GM18520 (cell line): ENCODE measurements around the gene TBX20.
"Not testable (repeated sequence)": the region's sequence is repeated elsewhere in the genome, so short reads cannot be mapped to it uniquely, and the experiment has no call there.

Source experiments
- ATAC-seq: cut with Tn5 transposase; IDR thresholded peaks from one replicate; pipeline ENCODE4 v1.9.1; 2021; ENCODE audit not compliant: unreplicated experiment

TBX20 gene

DNA sequence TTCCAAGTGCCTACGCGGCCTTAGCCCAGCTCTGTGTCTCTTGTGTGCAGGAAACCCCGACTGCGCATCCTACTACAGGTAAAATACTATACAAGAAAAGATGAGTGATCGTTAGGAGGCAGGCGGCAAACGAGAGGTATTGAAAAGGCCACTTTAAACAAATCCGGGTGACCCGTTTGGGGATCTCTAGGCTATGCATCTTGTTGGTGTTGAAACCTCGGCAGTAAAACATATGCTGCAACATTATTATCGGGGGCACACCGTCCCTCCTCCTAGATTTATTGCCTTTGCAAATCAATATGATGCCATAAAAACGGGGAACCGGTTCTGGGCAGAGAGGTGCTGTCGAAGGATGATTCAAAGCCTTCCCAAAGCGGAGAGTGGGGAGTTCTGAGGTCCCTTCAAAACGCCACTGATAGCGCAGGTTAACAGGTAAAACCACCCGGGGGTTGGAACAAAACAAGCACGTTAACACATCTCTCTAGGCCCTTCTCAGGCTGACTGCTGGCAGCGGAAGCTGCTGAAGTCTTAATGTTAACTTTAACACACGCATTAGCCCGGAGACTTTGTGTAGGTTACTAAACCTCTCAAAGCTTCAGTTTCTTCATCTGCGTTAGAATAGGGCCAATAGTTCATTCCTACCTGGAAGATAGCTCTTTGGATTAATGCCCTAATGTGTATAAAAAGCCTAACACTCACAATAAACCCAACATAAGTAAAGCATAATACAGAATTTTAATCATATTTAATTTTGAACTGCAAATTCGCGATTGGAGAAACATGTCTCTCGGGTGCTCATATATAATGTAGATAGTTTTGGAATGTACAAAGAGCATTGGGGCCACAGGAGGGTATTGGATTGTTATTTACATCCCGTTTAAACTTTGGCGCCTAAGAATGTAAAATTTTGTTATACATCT lies 2.6 kb upstream of the TBX20 start:
- no peak for ATAC-seq

DNA sequence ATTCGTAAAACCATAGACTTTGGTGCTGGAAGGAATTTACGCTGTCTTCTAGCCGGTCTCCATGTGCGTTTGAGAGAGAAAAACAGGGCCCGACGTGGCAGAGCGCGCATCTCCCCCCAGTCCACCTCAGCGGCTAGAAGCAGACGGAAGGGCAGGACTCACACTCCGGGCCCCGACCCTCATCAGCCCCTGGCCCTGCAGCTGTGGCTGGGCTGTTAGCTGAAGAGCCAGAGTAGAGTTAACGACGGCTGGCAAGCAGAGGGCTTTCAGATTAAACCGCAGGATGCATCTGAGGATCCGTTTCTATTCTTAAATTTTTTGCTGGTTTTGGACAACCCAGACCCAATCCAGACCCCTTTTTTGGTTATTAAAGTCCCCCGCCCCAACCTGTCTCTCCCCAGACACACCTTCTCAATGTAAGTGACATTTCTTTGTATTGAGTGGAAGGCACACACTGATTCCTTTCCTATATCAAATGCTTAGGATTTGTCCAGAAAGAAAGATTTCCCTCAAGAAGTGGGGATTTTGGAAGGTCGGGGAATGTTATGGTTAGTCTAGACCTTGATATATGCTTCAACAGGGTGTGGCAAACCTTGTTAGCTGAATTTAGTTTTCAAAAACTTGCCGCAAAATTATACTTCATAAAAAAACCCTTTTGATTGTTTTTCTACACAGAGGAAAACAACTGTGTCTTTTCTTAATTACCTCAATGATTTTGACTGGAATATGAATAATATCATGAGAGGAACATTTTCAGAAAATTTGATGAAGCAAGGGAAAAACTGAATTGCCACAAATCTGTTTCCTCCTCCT lies 1.7 kb upstream of the TBX20 start:
- no peak for ATAC-seq

DNA sequence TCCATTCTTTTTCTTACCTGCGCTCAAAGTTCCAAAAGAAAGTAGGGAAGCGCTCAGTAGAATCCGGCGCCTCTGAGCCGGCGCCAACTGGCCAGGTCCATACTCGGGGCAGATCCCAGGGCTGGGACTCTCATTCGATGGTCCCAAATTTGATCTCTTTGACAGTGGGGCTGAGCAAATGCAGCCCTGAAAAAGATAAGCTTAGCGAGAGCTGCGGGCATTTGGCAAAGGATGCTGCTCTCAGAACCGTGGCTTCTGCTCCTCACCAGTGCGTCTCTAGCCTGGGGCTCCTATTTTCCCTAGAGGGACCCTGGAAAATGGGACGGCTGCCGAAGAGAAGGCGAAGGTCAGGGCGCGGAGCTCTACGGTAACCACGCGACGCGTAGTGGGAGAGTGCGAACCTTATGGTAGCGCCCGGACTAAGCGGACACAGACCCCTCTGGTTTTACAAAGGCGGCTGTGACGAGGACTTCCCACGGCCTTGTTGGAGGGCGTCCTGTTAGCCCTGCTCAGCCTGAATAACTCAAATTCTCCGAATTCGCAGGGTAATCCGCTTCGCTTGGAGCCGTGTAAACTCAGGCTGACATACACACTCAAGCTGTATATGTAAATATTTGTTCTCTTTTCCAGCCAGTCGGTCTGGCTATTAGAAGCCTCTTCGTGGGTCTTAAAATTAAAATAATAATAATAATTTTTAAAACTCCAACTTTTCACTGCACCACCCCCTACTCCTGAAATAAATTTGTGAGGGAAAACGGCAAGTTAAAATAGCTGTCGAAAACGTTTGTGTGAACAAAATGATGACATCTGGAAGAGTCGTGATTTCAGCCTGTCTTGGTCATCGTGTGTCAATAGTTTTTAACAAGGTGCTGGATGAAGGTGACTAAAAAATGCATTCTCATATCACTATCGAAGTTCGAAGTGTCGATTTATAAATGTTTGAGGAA lies 869 bp upstream of the TBX20 start:
- no peak for ATAC-seq

DNA sequence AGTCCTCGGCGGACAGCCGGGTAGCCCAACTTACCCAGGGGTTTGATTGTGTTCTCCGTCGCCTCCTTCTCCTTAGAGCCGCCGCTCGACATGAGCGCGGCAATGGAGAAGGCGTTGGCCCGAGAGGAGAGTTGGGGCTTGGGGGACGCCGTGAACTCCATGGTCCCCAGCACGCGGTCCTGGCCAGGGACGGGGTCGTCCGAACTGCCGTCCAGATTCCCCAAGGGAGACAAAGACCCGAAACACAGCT lies 515 bp downstream of the TBX20 start:
- no peak for ATAC-seq

DNA sequence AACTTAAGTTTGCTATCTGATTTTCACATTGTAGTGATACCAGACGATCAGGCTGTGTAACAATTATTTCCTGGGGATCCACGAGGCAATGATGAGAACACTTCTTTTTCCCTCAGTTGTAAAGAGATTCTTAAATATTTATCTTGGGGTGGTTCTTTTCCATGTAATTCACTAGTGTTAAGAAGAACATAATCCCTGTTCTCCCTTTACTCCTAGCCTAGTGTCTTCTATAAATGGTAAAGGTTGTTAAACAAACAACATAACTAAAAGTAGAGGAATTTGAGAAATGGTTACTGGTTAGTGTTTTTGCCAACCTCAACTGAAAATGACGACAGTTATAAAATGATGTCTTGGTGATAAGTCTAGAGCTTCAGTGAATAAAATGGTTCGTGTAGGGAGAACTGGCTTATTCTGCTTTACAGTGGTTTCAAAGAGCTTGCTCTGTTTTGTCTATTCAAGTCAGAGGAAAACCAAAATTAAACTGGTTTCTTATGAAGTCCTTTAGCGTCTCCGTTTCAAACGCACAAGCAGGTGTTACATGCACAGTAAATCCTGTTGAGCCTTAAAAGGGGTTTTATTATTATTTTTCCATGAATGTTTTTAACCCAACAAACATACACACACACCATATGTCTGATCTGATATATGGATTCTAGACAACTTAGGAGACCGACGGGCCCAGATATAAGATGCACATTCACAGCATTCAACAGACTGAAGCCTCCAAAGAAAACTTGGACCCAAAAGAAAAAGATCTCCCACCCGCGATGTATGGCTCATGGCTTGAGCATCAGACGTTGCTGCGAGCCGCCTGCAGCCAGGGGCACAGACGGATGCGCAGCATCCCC lies 1.1 kb downstream of the TBX20 start:
- no peak for ATAC-seq

DNA sequence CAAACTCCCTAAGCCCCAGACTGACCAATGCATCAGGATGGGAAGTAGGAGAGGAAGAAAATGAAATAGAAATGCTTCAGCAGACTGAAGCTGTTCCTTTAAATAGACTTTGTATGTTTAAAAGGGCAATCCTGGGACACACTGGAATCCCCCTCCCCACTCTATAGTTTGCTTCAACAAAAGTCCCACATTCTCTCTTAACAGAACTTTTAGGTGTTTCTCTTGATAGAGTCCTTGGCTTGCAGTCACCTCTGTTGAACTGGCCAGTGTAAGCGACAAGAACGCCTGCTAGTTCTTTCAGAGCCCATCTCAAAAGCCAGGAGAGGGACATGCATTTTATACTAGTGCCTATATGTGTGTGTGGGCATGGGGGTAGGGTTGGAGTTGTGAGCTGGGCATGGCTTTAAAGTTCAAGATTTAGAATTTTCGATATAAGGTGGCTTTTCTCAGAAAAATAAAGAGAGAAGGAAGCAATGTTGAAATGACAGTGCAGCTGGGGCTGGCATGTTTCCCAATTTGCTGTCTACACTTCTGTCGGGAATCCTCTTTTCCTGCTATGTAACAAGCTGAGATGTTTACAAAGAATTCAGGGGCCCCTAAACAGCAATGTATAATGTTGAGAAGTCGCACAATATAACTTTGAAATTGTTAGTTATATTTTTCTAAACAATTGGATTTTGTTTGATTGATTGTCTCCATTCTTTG lies 2.1 kb downstream of the TBX20 start:
- no peak for ATAC-seq

DNA sequence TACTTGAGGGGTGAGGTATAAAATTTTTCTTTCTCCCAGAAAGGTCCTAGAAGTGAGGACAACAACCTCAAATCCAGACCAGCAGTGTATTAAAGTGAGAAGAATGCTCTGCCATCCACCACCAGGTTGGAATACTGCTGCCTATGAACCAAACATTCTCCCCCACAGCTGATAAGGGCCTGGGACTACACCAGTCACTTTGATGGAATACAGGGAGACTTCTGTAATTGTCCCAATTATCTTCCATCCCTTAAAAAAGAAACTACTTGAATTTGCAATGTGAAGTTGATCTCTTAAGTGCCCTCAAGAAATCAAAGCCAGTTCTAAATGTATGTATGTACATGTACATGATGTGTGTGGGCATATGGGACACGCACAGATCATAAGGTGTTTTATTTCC lies 3.0 kb downstream of the TBX20 start:
- ATAC-seq: no peak

DNA sequence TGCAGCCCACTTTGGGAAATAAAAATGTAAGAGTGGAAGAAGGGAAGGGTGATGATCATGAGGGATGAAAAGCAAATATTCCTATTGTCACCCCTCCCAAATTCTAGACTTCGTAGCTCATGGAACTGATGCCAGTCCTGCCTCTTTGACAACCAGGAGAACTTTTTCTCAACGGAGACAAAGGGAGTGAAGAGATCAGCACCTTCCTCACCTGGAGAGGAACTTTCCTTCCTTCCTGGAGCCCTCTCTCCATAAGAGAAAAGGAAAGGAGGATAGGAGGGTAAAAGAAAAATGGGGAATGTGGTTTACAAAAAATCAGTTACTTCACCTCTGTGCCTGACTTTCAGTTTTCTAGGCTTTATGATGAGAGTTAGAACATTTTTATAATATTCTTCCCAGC lies 3.4 kb downstream of the TBX20 start:
- ATAC-seq: no peak

DNA sequence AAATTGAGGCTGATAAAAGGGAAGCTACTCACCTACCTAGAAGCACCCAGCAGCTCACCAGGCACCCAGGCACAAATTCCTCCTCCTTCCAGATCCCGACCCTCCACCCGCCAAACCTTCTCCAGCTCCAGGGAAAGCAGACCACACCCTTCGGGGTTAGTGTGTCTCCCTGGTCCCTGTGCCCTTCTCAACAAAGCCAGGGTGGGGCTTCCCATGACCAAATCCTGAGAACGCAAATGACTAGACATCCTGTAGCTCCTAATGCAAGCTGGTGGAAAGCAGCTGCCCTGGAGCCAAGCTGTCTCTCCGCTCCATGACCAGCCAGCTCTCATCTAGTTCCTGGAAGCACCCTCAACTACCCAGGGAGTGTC lies 4.4 kb downstream of the TBX20 start:
- no peak for ATAC-seq

DNA sequence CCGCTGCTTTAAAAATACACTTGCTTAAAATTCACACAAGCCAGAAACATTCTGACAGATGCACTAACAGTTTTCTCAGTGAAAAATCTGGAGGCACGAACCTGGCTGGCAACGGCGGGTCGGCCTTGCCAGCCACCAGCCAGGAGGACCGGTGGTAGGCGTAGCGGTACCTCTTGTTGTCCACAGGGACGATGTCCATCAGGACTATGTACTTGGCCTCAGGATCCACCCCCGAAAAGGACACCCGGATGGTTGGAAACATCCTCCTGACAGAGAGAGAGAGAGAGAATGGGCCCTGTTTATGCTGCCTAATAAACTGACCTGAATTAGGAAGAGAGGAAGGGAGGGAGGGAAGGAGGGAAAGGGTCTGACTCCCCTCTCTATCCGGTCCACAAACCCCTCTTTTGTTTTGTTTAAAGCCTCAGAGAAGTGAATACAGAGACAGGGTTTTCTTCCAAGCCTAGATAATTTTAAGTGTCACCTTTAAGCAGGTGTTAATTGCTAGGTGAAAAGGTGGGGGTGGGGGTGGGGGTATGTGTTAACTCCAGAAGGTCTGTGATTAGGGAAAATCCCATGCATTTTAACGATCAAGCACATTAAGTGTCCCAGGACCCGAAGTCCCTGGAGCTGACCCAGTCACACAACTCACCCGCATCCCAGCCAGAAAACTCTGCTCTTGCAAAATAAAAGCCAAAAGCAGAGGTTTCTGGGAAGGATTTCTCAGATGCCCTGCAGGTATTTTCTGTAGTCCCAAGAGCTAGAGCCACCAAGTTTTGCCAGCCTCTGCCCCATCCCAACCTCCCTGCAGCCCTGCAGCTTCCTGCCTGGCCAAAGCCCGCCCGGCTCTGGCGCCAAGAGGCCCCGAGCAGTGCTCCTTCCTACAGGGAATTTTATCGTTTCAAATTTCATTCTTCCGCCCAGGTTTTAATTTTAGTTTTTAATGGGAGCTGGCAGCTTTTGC lies 5.0 kb downstream of the TBX20 start:
- ATAC-seq: no peak

DNA sequence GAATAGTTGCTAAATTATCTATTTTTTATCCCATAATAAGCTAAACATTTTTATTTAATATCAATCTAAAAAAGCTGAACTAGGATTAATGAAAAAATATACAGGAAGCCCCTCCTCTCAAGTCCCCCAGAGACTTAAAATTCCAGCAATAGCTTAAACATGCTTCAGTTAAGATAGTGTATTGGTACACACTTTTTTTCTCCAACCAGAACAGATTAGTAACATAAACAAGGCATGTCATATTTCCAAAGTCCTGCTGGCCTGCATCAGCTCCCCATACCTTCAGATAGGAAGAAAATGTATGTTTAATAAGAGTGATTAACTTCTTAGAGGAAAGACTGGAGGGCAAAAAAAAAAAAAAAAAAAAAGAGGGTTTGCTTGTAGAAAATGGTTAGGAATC lies 7.1 kb downstream of the TBX20 start:
- no peak for ATAC-seq

DNA sequence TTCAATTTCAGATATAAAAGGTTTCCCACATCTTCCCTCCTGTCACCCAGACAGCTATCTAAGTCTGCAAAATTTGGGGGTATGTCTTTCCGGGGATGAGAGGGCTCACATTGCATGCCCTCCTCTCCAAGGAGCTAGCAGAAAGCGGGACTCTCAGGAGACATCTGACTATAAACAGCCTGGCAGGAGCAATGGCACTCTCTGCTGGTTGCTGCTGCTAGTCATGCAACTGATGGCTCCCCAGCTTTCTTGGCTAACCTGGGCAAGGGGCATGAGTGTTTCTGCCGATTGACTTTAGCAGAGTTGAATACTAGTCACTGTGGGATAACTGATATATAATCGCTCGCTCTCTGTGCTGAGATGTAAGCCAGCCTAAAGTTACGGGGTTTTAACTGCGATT lies 12.0 kb downstream of the TBX20 start:
- no peak for ATAC-seq

DNA sequence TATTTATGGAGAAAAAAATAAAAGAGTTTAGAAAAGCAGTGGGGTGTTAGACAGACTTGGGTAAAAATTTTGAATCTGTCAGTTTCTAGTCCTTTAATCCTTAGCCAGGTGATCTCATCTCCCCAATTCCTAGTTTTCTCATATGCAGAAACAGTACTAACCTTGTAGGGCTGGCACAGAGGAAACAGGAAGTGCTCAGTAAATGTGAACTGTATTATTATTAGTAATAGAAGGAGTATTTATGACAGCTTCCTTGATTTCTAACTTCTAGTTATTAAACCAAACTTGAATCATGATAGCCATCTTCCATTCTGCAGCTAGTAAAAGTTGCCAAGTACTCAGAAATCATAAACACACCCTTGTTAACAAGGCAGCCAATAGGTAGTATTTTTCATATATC lies 12.5 kb downstream of the TBX20 start:
- no peak for ATAC-seq

DNA sequence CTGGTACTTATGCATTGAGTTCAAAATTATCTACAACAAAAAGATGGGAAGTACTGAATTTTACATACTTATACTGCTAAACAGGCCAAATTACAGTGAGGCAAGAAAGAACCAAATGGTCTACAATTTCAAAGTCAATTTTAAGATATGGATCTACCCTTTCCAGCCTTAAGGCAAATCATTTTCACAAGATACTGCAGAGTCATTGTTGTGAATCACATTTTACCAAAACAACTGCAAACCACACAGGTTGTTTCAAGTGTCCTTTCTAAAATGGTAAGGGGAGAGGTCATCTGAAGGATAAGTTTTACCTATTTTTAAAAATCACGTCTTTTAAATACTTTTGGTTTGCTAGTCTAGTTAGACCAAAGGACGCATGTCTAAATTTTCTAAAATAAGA lies 12.9 kb downstream of the TBX20 start:
- ATAC-seq: not testable (repeated sequence)

DNA sequence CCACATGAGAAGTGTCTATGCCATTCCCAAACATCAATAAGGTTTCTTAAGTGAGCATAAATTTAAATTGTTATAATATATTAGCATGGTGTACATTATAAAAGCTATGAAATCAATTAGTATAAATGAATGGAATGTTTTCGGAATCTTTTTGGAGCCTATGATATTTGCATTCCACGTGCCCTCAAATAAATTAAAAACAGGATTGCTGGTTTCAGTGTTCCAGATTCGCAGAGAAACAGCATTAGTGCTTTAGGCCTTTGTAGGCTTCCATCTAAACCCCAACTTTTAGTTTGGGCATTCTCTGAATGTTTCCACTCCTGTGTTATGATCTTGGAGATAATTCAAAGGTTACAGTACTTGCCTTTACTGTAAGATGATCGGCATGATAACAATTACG lies 15.4 kb downstream of the TBX20 start:
- ATAC-seq: not testable (repeated sequence)

DNA sequence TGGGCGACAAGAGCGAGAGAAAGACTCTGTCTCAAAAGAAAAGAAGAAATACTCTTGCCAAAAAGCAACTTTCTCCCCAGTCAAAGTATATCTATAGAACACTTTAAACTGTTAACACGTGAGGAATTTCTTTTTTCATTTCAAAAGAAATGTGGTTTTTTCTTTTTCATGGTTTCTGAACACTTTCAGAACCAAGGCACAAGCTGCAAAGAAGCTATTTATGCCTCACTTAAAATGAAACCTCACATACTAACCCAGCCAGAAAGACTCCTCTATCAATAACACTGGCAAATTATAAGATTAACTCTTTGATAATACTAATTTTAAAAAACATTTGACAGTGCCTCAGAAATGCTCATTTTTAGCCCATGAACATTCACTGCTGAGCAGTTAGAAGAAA lies 20.9 kb downstream of the TBX20 start:
- no peak for ATAC-seq

DNA sequence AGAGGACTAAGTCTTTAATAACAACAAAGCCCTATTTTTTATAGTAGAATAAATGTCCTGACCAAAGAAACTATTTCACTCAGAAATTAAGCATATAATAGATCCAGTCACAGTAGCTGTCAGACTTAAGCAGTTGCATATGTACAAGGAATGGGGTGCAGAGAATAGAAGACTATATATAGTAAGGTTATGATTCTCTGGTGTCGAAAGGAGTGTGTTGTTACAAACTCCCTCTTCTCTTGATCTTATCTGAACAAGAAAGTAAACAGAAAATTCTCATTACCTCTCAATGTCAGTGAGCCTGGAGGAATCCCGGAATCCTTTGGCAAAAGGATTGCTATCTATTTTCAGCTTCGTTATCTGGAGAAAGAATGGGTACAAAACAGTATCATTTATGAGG lies 22.7 kb downstream of the TBX20 start:
- not testable (repeated sequence) for ATAC-seq

DNA sequence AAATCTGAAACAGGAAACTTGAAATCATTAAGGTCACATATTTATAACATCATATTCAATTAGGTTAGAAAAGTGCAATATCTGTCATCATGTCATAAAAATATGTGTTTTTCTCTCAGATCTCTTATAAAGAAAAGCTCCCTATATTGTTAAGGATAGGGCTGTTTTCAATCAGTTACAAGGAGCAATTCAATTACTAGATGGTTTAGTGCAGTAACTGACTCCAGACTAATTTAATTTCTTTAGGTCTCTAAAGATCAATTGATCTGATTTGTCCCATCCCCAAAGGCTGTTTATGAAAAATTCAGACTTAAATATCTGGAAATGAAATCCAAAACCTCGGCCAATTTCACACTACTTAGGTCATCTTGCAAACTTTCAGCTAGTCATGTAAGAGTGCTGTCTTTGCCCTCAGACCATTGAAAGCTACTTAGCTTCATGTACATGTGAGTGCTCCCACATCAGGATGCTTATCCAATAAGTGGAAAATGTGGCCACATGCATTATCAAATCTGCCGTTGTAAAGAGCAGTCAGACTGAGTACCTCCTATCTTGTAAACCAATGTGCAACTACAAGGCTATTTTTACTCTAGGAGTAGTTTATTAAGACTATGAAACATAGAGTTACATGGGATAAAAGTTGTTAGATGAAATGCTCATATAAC lies 24.7 kb downstream of the TBX20 start:
- ATAC-seq: not testable (repeated sequence)
